NT2/D1 (cell line): Measurements from ENCODE around the gene BORCS6.

ENCODE experiments used
- SUZ12 ChIP-seq: IDR thresholded peaks from 2 replicates; pipeline ENCODE4 v1.6.1; 2011; ENCODE audit not compliant: insufficient read length, insufficient read depth; ENCODE audit errors: extremely low read depth
- YY1 ChIP-seq: IDR thresholded peaks from 2 replicates; pipeline ENCODE4 v1.6.1; 2011; ENCODE audit not compliant: insufficient read length, insufficient read depth

GRCh38 chr17:8167526-8167925 lies 22.5 kb downstream of the BORCS6 start:
- TF ChIP-seq SUZ12 (no peak), YY1 (no peak)
